AG04450 (cell line): ENCODE data around the gene WHRN. TPM values are rescaled to one million over a fixed set of nuclear protein-coding genes. Genes with fewer than 3 reads are reported as not detected.

Experiments
- CTCF ChIA-PET: fragments of 300-600, 350-600 bp; formaldehyde crosslinking; extraction: SDS; loops from one replicate; lab custom pipeline; 2022; ENCODE audit warnings: antibody characterized with exemption, inconsistent platforms; lab: Charles Lee
- POLR2A ChIA-PET: fragments of 350-600 bp; formaldehyde crosslinking; extraction: SDS; loops from one replicate; lab custom pipeline; 2021; ENCODE audit warnings: antibody characterized with exemption, inconsistent platforms; lab: Yijun Ruan, JAX
- DNase-seq: peaks from one replicate; pipeline ENCODE4 v3.0.0-alpha.2; 2011; ENCODE audit warnings: low read depth, low spot score
- H3K27ac ChIP-seq: one replicate; pipeline ENCODE4 v1.5.1; 2012; ENCODE audit warnings: low read depth, low read length, control low read depth
- H3K27me3 ChIP-seq: one replicate; pipeline ENCODE4 v1.6.0; 2012; ENCODE audit warnings: low read length; ENCODE audit not compliant: control insufficient read depth, insufficient read depth
- H3K4me3 ChIP-seq: 2 replicates; pipeline ENCODE4 v1.5.1; 2011; ENCODE audit warnings: mild to moderate bottlenecking, low read depth, low read length, control low read depth
- H3K9me3 ChIP-seq: 2 replicates; pipeline ENCODE4 v1.5.1; 2012; ENCODE audit warnings: low read length; ENCODE audit not compliant: control insufficient read depth, insufficient read depth
- polyA plus RNA-seq: library from polyadenylated mRNA; depleted of rRNA; stranded (reverse); fragments of >200 nt; gene quantifications from 2 replicates; pipeline ENCODE4 v1.2.3, GENCODE V29; 2011
- TF ChIP-seq, protein P1 (sequence below): IDR thresholded peaks from 2 replicates; pipeline ENCODE4 v1.5.1; 2011; ENCODE audit warnings: low read depth, low read length, control low read depth, inconsistent platforms

The WHRN gene
- polyA plus RNA-seq, 1 experiment: 1.1 TPM

DNA sequence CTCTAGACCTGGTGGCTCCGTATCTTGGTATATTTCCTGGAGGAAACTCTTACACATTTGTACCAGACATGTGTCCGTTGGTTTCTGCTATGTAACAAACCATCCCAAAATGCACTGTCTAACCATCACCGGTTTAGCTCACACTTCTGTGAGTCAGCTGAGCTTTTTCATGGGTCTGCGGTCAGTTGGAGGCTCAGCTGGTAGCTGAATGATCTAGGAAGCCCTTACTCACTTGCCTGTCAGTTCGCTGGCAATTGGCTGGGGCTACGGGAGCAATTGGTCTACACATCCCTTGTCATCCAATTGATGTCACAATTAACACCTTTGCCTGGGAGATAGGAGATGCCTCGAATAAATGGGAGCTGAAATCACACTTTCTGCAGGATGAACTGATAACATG is 11.6 kb upstream of the WHRN start:
- ChIA-PET CTCF (no interaction called here), POLR2A (no interaction called here)
- H3K27ac ChIP-seq: no peak overlapping the region
- H3K4me3 ChIP-seq: no peak overlapping the region
- no peaks in the 10 kb centered on the region for H3K9me3 ChIP-seq
- DNase-seq: no peak
- H3K27me3 ChIP-seq: peaks cover 14% of the 10 kb centered on the region
- TF ChIP-seq, protein P1, sequence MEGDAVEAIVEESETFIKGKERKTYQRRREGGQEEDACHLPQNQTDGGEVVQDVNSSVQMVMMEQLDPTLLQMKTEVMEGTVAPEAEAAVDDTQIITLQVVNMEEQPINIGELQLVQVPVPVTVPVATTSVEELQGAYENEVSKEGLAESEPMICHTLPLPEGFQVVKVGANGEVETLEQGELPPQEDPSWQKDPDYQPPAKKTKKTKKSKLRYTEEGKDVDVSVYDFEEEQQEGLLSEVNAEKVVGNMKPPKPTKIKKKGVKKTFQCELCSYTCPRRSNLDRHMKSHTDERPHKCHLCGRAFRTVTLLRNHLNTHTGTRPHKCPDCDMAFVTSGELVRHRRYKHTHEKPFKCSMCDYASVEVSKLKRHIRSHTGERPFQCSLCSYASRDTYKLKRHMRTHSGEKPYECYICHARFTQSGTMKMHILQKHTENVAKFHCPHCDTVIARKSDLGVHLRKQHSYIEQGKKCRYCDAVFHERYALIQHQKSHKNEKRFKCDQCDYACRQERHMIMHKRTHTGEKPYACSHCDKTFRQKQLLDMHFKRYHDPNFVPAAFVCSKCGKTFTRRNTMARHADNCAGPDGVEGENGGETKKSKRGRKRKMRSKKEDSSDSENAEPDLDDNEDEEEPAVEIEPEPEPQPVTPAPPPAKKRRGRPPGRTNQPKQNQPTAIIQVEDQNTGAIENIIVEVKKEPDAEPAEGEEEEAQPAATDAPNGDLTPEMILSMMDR: no peak

- DNase-seq: no peak
- TF ChIP-seq, protein P1: no peak
- POLR2A ChIA-PET: no interaction called here
- CTCF ChIA-PET: no interaction called here
- H3K9me3 ChIP-seq: no peaks in the 10 kb centered on the region
- no peak overlapping the region for H3K4me3 ChIP-seq
- no peak overlapping the region for H3K27ac ChIP-seq
- peaks cover 19% of the 10 kb centered on the region for H3K27me3 ChIP-seq
Observed at GRCh38 chr9:114515528-114515927, 10.3 kb upstream of the WHRN start.

DNA sequence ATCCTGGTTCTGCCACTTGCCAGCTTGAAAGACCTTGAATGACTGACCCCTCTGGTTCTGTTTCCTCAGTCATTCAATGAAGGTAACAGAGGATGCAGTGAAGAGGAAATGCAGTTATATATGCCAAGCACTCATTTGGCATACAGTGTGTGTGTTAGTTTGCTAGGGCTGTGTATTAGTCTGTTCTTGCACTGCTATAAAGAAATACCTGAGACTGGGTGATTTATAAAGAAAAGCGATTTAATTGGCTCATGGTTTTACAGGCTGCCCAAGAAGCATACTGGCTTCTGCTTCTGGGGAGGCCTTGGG is 8.6 kb upstream of the WHRN start:
- POLR2A ChIA-PET: no interaction called here
- CTCF ChIA-PET: no interaction called here
- TF ChIP-seq, protein P1: no peak
- H3K9me3 ChIP-seq: no peaks in the 10 kb centered on the region
- no peak overlapping the region for H3K27ac ChIP-seq
- no peak for DNase-seq
- no peak overlapping the region for H3K4me3 ChIP-seq
- peaks cover 28% of the 10 kb centered on the region for H3K27me3 ChIP-seq

- no peak for DNase-seq
- ChIA-PET CTCF (no interaction called here), POLR2A (no interaction called here)
- Histone ChIP-seq H3K27ac (no peak overlapping the region), H3K27me3 (peaks cover 35% of the 10 kb centered on the region), H3K9me3 (no peaks in the 10 kb centered on the region), H3K4me3 (no peak overlapping the region)
- TF ChIP-seq, protein P1: no peak
Observed at GRCh38 chr9:114513055-114513958, 8.0 kb upstream of the WHRN start.

DNA sequence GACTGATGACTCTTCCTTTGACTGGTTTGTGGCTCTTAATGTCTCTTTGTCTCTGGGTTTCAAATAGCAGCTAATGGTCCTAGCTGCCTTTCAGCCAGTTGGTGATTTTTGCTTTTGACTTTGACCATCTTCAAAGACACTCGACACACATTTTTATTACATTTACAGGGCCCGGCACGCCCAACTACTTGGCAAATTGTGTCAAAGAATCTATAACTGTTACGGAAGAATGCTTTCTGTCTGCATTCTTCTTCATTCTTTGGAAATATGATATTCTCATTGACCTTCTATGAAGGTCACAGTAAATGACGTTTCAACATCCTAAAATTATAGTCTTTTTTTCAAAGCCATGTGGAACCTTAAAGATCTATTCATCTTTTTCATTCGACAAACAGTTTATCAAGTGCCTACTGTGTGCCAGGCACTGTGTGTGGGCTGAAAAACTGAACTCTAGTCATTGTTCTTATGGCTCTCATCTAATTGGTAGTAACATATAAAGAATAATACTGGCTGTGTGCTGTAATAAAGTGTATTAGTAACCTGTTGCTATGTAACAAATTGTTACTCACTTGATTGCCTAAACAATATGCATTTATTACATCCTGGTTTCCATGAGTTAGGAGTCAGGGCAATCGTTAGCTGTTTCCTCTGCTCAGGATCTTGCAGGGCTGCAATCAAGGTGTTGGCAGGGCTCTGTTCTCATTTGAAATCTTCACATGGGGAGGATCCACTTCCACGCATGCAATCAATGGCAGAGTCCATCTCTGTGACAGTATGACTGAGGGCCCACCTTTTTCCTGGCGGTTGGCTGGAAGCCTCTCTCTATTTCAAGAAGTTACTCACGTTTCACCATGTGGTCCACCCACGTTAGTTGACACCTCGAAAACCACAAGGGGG is 7.0 kb upstream of the WHRN start:
- no peak for DNase-seq
- CTCF ChIA-PET: interaction anchor here (1.2 kb wide), 1 partner anchor 76 kb away, joined by 4 read pairs; the partner anchor contains the start of gene ATP6V1G1
- H3K4me3 ChIP-seq: no peak overlapping the region
- no peak overlapping the region for H3K27ac ChIP-seq
- H3K27me3 ChIP-seq: peaks cover 42% of the 10 kb centered on the region
- POLR2A ChIA-PET: no interaction called here
- TF ChIP-seq, protein P1: no peak
- H3K9me3 ChIP-seq: no peaks in the 10 kb centered on the region
